GM21360 (cell line): ENCODE measurements around the gene B3GLCT.

Source experiments
- ATAC-seq: cut with Tn5 transposase; IDR thresholded peaks from one replicate; pipeline ENCODE4 v1.9.1; 2021; ENCODE audit warnings: mild to moderate bottlenecking, moderate library complexity; ENCODE audit not compliant: unreplicated experiment

Gene B3GLCT

GRCh38 chr13:31221057-31221456 is 21.3 kb downstream of the B3GLCT start:
- ATAC-seq: no peak

- ATAC-seq: no peak
Observed at GRCh38 chr13:31223215-31223614, 23.4 kb downstream of the B3GLCT start.

- no peak for ATAC-seq
Observed at GRCh38 chr13:31223640-31224039, 23.9 kb downstream of the B3GLCT start.

GRCh38 chr13:31224174-31224669 is 24.4 kb downstream of the B3GLCT start:
- ATAC-seq: no peak

GRCh38 chr13:31224963-31225559 is 25.3 kb downstream of the B3GLCT start:
- no peak for ATAC-seq

GRCh38 chr13:31225998-31226675 is 26.4 kb downstream of the B3GLCT start:
- no peak for ATAC-seq

GRCh38 chr13:31227063-31227462 is 27.3 kb downstream of the B3GLCT start:
- no peak for ATAC-seq

GRCh38 chr13:31227870-31228269 is 28.1 kb downstream of the B3GLCT start:
- ATAC-seq: no peak

GRCh38 chr13:31234729-31235128 is 35.0 kb downstream of the B3GLCT start:
- ATAC-seq: no peak

GRCh38 chr13:31236211-31236786 is 36.5 kb downstream of the B3GLCT start:
- no peak for ATAC-seq

- no peak for ATAC-seq
Observed at GRCh38 chr13:31240921-31241320, 41.1 kb downstream of the B3GLCT start.

- ATAC-seq: no peak
Observed at GRCh38 chr13:31242367-31242766, 42.6 kb downstream of the B3GLCT start.

GRCh38 chr13:31242916-31243315 is 43.1 kb downstream of the B3GLCT start:
- no peak for ATAC-seq

GRCh38 chr13:31245598-31246373 is 46.0 kb downstream of the B3GLCT start:
- no peak for ATAC-seq

- no peak for ATAC-seq
Observed at GRCh38 chr13:31246918-31247317, 47.1 kb downstream of the B3GLCT start.

- ATAC-seq: no peak
Observed at GRCh38 chr13:31248361-31248760, 48.6 kb downstream of the B3GLCT start.

GRCh38 chr13:31248965-31249539 is 49.3 kb downstream of the B3GLCT start:
- no peak for ATAC-seq

GRCh38 chr13:31250435-31250834 is 50.7 kb downstream of the B3GLCT start:
- ATAC-seq: no peak

GRCh38 chr13:31261241-31261640 is 61.5 kb downstream of the B3GLCT start:
- no peak for ATAC-seq

- ATAC-seq: no peak
Observed at GRCh38 chr13:31263346-31263745, 63.6 kb downstream of the B3GLCT start.

- no peak for ATAC-seq
Observed at GRCh38 chr13:31264151-31264550, 64.4 kb downstream of the B3GLCT start.
